GM21367 (cell line): ENCODE results near the gene TOE1.
A peak's percentile ranks its signal among the peaks of the same experiment; 100 is the strongest.
"Not testable (repeated sequence)": the region's sequence is repeated elsewhere in the genome, so short reads cannot be mapped to it uniquely, and the experiment has no call there.

Source experiments
- ATAC-seq: cut with Tn5 transposase; IDR thresholded peaks from one replicate; pipeline ENCODE4 v1.9.1; 2021; ENCODE audit not compliant: unreplicated experiment

Gene TOE1

DNA sequence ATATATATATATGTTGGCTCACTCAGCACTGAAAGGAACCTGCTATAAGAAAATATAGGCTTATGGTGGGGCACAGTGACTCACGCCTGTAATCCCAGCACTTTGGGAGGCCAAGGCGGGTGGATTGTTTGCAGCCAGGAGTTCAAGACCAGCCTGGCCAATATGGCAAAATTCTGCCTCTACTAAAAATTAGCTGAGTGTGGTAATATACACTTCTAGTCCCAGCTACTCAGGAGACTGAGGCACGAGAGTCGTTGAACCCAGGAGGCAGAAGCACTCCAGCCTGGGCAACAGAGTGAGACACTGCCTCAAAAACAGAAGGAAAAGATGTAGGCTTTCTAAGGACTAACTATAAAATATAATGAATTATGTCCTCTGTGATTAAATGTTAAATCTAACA, 14.9 kb downstream of the TOE1 start:
- ATAC-seq: no peak

DNA sequence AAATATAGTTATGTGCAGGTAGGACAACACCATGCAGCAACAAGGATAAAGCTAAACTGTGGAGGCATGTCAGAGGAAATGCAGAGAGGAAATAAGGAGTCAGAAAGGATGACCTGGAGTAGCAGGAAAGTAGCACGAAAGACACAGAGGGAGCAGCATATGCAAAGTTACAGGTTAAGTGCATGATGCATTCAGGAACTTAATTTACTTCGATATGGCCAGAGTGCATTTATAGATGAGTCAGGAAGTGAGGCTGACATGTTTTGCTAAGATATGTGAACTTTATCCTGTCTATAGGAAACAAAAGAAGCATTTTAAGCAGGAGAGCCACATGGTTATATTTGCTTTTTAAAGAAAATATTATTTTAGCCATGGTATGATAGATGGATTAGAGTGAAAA, 15.7 kb downstream of the TOE1 start:
- no peak for ATAC-seq

DNA sequence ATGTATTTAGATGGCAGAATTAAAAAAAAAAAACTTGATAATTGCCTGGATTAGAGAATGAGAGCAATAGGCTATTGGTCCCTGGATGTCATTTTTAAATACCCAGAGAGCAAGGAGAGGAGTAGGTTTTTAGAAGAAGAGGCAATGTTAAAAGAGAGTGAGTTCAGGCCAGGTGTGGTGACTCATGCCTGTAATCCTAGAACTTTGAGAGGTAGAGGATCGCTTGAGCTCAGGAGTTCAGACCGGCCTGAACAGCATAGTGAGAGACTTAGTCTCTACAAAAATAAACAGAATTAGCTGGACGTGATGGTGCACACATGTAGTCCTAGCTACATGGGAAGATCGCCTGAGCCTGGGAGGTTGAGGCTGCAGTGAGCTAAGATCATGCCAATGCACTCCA, 16.2 kb downstream of the TOE1 start:
- no peak for ATAC-seq

DNA sequence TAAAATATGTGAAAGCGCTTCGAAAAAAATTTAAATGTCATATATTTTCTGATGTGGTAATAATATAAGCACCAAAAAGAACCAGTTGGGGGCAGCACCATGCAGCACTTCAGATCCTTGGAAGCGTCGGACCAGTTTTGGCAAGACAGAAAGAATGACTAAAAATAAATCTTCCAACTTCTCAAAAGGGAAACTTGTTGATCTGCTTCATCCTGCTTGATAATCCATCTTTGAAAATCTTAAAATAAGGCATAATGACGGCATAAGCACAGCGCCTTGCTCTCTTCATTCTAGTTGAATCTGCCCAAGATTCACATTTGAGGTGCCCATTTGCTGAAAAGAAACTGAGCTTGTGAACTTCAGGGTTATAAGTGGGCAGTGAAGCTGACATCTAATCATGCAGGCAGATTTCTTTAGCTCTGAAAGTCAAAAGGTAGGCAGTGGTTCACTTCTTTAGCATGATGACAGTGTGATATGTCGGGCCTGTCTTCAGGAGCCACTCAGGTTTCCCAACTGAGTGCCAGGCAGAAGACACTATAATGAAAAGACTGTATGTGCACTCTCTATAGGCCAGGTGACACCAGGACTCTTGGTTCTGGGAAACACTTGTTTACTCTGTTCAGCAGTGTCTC, 20.0 kb downstream of the TOE1 start:
- ATAC-seq: no peak

DNA sequence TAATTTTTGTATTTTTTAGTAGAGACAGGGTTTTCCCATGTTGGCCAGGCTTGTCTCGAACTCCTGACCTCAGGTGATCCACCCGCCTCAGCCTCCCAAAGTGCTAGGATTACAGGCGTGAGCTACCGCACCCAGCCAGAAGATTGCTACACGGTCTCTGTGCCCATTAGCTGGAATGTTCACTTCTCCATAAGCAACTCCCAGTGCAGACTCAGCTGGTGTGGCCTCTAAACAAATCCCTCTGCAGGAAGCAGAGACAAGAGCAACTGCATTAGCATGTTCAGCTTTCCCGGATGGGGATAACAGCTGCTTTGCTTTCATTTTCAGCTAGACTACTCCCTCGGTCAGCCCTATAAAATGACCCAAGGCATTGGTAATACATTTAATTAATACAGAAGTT, 21.0 kb downstream of the TOE1 start:
- not testable (repeated sequence) for ATAC-seq

DNA sequence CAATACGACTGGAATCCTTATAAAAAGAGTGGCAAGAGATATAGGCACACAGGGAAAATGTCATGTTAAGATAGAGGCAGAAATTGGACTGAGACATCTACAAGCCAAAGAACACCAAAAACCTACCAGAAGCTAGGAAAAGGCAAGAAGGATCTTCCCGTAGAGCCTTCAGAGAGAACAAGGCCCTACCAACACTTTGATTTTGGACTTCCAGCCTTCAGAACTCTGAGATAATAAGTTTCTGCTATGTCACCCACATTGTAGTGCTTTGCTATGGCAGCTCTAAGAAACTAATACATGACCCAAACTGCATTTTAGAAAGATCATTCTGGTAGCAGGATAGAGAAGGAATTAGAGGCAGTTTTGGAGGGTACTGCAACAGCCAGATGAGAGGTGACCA, 24.3 kb downstream of the TOE1 start:
- no peak for ATAC-seq

DNA sequence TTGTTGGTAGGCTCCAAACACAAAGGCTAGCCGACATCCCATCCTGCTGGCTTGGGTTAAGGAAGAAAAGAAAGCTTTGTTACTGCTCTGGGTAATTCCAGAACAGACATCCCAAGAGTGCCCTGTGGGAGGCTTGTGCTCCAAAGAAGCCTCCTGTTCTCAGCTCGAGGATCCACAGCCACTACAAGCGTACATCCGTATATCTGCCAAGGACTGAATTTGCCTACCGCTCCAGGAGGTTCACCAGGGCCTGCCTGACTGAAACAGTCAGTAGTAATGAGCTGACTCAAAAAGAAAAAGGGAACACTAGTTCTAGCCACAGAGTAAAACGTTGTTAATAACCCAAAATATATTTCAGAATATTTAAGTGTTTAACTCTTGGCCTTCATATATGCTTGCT, 25.1 kb downstream of the TOE1 start:
- no peak for ATAC-seq

DNA sequence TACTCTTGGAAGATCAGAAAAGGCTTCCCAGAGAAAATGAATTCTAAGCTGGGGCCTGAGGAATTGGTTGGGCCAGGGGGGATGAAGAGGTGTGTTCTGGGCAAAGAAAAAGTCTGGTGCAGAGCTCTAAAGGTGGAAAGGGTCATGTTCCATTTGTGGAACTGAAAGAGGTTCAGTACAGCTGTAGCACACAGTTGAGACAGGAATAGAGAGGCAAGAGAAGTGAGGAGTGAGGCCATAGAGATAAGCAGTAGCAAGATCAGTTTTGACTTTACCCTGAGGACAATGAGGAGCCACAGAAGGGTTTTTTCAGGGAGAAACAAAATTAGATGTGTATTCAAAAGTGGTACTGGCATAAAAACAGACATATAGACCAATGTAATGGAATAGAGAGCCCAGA, 30.6 kb downstream of the TOE1 start:
- ATAC-seq: peak; percentile 58

DNA sequence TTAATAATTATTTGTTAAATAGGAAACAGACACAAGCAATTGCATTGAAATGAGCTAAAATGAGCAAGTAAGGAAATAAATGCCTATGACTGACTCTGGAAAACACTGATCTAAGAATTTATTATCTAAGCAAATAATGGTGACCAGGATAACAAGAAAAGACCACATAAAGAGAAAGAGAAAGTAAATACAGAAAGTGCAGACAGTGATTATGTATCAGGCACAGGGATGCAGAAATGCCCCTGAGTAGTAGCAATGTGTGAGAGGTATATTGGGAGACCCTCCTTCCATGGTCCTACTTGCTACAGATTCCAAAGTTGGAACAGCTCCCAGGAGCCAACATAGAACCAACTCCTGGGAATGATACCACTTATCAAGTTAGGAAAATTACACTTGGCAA, 33.6 kb downstream of the TOE1 start:
- no peak for ATAC-seq

DNA sequence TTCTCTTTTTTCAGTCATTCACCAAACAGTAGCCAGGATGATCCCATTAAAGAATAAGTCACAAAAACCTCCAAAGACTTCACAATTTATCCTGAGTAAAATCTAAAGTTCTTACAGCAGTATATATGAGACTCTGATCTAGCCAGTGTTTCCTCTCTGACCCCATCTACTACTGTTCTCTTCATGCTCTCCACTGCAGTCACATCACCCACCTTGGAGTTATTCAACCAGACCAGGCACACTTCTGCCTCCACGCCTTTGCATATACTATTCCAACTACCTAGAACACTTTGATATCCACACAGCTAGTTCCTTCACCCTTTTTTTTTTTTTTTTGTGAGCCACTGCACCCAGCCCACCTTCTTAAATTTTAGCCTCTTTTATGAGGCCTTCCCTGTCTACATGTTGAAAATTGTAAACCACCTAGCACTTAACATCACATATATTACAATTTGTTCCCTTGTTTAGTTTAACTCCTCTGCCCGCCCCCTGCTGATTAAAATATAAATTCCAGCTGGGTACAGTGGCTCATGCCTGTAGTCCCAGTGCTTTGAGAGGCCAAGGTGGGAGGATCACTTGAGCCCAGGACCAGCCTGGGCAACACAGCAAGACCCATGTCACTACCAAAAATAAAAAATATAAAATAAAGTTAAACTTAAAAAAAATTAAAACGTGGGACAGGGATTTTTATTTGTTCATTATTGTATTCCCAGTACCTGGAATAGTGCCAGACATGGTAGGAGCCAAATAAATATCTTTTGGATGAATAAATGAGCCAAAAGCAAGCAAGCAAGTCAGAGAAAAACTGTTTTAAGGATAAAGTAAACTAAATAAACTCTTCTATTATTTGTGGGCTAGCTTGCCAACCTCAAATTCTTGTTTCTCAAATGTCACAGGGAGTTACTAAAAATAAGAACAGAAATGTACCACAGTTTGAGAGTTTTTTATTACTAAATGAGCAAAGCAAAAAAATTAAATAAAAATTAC, 35.4 kb downstream of the TOE1 start:
- ATAC-seq: no peak

DNA sequence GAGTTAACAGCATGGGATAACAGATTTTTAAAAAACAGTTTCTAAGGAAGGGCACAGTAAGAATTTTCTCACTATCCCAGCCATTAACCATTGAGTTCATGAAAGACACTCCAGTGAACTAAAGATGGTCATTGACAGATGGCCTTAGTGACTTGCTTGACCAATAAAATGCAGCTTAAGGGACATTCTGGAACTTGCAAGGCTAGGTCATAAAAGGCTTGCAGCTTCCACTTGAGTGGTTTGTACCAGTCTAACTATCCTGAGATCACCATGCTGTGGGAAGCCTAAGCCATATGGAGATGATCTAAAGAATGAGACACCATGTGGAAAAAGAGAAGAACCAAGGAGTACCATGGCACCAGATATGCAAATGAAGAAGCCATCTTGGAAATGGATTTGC, 38.2 kb downstream of the TOE1 start:
- ATAC-seq: no peak

DNA sequence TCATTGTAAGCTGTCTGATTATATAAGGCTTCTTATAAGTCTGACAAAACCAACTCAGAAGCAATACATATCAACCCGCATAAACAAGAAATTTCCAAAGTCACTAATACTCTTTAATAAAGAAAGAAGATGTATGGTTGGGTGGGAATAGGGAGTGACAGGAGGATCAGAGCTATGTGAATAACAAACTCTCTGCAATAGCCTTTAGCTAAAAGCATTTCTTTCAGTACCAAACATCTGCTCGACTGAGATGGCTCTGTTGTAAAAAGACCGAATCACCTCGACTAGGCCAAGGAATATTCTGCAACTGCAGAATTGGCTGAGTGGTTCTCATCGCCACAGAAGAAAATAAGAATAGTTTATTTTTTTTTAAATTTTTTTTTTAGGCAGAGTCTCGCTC, 39.6 kb downstream of the TOE1 start:
- no peak for ATAC-seq

DNA sequence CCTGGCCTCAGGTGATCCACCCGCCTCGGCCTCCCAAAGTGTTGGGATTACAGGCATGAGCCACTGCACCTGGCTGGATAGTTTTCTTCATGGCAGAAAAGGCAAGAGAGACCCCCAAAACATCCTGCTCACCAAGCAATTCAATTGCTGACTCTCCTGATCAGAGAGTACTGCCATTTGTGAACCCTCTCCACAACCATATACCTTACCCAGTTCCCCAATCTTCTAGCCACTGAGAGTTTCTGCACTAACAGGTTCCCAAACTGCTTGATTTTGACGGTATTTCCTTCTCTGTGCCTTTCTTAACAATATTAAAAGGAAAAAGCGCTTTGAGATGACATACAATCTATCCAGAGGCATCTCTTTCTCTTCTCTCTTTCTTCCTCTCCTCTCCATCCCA, 40.2 kb downstream of the TOE1 start:
- no peak for ATAC-seq

DNA sequence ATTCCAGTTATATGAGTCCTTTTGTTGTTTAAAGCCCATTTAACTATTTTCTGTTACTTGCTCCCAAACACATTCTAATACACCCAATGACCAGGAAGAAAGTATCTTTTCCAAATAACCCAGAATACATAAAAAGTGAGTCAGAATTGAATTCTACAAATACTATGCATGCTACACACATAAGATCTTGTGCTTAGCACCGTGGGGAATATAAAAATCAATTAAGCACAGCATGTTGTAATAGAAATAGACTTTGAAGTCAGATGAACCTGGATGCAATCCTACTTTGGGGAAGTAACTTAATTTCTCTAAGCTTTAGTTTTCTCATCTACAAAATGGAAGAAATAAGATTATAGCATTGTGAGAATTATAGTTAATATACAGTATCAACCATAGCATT, 40.8 kb downstream of the TOE1 start:
- ATAC-seq: no peak

DNA sequence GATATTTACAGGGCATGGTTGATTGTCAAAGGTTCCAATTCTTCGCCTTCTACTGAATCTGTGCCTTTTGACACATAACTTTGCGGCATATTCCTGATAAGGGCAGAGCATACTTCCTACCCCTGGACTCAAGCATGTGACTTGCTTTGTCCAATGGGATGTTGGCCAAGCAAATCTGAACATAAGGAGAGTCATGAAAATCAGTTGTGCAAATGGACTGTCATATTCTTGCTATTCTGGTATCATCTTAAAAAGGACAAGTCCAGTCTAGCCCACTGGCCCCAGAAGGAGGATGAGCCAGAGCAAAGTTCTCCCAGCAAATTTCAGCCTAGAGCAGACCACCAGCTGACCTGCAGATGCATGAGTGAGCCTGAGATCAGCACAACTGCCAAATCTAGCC, 41.3 kb downstream of the TOE1 start:
- ATAC-seq: no peak

DNA sequence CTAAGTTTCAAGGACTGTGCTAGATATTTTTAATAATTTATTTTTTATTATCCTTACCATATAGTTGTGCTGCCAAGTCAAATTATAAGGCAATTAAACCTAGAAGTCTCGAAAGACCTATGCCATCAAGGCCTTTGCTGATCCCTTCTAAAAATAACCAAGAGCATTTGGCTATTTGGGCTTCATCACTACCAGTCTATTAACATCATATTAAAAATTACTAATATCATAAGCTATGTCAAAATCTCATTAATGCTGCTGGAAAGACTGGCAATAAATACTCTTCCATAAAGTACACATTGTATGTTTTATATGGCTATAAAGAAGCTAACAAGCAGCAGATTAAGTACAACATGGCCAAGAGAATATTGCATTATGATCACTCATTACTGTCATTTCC, 43.2 kb downstream of the TOE1 start:
- ATAC-seq: no peak

DNA sequence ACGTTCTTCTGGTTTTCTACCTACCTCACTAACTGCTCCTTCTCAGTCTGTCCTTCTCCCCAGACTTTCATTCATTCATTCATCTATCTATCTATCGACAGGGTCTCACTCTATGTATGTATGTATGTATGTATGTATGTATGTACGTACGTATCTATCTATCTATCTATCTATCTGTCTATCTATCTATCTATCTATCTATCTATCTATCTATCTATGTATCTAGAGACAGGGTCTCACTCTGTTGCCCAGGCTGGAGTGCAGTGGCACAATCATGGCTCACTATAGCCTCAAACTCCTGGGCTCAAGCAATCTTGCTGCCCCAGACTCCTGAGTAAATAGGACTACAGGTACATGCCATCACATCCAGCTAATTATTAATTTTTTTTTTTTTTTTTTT, 44.2 kb downstream of the TOE1 start:
- not testable (repeated sequence) for ATAC-seq

DNA sequence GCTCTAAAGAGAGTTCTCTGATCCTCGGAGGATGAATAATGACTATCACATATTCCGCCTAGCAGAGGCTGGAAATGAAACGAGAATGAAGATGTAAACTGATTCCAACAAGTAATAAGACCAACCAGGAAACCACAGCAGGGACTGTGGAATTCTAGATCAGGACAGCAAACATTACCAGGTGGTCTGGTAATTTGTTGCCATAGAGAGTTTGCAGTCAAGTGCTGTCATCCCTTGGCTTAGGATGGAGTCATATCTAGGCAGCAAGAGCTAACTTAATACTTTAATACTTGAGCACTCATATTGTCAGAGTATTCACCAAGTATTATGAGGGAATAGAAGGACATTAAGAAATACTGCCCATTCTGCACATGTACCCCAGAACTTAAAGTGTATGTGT, 45.3 kb downstream of the TOE1 start:
- ATAC-seq: no peak

DNA sequence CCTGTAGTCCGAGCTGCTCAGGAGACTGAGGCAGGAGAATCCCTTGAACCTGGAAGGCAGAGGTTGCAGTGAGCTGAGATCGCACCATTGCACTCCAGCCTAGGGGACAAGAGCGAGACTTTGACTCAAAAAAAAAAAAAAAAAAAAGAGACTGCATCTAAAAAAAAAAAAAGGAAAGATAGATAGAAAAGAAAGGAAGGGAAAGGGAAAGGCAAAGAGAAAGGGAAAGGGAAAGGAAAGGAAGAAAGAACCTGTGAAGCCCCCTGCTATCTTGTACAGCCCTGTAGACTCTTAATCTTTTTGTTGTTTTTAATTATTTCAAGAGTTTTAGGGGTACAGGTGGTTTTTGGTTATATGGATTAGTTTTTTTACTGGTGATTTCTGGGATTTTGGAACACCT, 46.2 kb downstream of the TOE1 start:
- no peak for ATAC-seq
